ENCODE data around the gene ADRA2A.

The ADRA2A gene

DNA sequence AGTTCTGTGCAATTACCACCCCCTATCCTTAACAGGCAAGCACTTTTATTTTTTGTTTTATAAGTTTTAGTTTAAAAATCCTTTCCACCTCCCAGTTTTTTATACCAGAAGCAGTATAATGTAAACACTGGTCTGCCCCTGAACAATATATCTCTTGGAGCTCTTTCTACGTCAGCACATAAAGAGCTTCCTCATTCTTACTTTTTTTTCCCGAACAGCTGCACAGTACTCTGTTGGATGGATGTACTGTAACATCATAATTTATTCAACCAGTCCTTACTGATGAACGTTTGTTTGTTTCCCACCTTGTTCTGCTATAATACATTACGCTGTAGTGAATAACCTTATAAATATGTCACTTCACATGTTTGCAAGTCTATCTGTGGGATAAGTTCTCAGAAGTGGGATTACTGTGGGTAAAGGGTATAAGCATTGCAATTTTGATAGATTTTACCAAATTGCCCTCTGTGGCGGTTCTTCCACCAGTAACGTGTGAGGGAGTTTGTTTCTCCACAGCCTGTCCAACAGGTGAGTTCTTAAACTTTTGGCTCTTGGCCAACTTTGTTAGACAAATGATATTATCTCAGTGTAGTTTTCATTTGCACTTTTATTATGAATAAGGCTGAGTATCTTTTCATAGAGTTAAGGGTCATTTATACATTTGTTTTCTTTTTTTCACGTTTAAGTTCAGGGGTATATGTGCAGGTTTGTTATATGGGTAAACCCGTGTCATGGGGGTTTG, 32.8 kb downstream of the ADRA2A start:
- no peak for DNase-seq (ENCODE audit: low spot score)

DNA sequence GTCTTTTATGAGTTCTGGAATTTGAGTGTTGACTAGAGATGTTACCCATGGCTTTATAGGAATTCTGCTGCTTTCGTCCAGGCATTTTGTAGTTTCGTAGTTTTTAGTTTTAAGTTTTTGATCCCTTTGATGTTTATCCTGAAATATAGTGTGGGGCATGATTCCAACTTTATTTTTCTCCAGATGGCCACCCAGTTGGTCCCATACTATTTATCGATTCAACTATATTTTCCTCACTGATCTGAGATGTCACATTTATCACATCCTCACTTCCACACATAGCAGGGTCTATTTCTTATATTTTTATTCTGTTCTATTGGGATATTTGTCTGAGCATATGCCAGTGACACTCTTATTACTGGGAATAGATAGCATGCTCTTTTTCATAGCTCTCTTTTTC, 33.9 kb downstream of the ADRA2A start:
- DNase-seq (ENCODE audit: low spot score) = no peak

DNA sequence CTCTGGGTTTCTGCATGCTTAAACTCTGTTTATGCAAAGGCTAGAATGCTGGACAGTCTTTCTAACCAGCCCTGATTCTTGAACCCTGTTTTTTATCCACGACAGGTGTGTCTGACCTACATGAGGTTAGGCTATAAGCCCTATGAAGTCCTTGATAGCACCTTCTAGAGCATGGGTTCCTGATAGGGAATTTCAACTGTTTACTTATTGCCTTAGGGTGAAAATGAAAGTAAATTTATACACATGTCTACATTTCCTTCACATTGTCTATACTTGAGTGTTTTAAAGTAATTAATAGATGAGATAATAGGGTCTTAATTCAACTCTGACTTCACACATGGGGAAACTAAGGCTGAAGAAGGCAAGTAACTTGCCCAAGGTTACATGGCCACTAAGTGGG, 35.5 kb downstream of the ADRA2A start:
- DNase-seq (ENCODE audit: low spot score) = no peak

DNA sequence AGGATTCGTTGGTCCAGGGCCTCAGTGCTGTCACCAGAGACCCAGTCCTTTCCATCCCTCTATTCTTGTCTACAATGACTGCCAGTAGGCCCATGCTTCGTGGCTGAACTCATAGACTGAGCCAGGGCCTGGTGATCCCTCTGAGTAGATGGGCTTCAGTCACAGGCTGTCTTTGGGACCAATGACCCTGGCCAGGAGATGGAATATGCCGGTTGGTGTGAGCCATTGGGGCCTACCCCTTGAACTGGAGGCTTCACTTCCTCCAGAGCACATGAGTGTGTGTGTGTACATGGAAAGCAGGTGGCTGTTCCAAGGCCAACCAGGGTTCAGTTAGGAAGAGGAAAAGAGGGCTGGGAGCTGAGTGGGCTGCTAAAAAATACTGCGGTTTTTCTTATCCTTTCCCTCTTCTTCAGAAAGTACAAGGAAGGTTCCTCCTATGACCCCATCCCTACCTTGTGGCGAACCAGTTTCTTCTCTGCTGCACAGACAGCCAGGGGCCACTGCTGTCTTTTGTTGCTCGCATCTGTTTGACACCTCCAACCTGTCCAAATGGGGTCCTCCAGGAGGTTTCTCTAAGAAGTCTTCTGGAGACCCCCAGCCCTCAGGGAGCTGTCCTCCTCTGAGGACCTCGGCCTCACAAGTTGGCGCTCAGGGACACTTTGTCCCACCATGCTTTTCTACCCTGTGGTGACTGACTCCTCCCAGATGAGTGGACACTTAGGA, 36.6 kb downstream of the ADRA2A start:
- no peak for DNase-seq (ENCODE audit: low spot score)

DNA sequence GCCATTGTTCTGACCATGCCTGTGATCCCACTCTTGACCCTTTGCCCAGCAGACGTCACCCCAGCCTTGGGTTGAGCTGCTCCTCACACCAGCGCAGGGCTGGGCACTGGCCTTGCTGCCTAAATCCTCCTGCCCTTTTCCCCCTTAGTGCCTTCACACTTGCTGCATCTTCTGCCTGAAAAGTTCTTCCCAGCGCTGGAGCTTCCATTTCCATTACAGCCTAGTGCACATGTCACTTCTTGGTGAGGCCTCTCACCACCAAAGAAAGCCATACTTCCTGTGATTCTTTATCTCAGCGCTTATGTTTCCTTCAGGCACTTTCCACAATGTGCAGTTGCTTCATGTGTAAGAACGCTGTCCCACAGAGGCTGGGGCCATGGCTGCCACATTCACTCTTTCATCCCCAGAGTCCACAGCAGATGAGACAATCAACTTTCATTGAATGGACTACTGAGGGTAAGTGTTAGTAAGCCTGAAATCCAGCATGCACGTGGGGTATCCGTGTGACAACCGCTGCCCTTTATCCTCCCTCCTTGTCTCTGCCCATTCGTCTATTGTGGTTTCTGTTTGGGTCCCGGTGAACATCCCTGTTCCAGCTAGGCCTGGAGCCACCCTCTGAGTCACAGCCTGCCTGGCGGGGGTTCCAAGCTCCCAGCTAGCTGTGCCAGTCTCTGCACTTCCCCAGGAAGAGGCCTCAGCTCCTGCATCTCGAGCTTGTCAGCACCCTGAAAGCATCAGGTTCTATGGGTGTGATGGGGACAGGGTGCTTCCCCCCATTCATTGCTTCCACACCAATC, 37.3 kb downstream of the ADRA2A start:
- DNase-seq (ENCODE audit: low spot score) = no peak

DNA sequence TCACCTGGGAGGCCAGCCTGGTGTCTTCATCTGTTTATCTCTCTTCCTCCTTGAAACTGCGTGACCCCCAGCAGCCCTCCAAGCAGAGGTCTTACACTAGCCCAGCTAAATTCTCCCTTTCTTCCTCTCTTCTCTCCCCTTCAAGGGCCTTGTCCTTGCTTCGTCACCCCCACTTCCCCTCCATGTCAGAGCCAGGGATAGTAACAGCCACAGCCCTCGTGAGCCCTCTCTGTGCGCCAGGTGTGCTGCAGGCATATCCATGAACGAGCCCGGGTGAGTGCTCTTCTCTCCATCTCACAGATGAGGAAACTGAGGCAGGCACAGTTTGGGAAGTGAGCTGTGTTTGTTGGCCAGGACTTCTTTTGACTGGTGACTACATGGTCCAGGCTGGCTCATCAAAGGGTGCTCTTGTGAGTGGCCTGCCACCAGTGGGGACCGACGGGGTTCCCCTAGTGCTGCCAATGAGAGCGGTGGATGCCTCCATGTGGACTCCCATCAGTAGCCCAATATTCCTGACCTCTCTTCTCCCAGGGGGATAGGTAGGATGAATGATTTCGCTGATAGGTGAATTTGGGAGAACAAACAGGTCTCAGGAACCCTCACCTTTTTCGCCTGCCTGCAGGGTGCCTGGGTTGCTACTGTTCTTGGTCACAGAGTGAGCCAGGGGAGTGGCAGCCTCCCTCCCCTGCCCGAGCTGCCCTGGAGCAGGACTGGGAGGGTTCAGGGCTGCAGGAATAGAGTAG, 38.1 kb downstream of the ADRA2A start:
- no peak for DNase-seq (ENCODE audit: low spot score)

DNA sequence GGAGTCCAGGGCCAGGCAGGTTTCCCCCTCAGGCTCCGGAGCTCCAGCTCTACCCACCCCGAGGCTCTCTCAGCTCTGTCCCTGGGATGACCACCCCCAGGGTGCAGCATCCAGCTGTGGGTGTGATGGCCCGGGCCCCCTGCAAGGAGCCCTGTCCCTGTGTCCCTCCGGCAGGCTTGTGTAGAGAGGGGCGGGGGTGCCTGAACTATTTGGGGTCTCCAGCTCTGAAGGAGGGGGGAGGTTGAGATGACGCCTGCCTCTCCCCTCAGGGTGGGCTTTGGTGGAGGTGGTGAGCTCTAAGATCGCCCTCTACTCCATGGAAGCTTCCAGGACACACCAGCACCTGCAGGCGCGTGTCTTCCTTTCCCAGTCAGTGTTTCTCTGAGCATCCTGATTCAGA, 39.4 kb downstream of the ADRA2A start:
- DNase-seq (ENCODE audit: low spot score) = no peak

DNA sequence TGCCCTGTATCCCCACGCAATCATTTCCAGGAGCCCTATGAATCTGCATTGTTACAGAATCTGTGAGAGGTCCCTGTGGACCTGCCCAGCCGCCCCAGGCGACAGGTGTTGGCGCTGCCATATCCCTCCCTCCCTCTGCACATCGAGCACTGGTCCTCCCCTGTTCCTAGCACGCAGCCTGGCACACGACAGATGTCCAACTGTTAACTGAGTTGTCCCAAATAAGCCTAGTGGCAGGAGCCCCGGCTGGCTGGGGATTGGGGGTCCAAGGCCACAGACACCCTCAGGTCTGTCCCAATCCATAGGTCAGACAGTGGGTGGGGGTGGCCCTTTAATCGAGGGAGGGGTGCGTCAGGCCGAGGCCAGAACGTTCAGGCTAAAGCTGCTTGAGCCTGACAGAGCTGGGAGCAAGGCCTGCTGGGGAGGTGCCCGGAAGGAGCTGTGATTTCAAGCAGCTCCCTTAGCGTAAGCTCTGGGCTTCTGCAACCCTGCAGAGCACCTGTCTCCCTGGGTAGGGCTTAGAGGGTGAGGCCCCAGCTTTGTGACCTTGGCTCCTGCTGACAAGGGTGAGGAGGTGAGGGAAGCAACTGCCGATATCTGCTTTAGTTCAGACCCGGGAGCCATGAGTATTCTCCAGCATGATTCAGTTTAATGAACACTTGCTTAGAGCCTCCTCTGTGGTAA, 40.1 kb downstream of the ADRA2A start:
- DNase-seq (ENCODE audit: low spot score) = no peak

DNA sequence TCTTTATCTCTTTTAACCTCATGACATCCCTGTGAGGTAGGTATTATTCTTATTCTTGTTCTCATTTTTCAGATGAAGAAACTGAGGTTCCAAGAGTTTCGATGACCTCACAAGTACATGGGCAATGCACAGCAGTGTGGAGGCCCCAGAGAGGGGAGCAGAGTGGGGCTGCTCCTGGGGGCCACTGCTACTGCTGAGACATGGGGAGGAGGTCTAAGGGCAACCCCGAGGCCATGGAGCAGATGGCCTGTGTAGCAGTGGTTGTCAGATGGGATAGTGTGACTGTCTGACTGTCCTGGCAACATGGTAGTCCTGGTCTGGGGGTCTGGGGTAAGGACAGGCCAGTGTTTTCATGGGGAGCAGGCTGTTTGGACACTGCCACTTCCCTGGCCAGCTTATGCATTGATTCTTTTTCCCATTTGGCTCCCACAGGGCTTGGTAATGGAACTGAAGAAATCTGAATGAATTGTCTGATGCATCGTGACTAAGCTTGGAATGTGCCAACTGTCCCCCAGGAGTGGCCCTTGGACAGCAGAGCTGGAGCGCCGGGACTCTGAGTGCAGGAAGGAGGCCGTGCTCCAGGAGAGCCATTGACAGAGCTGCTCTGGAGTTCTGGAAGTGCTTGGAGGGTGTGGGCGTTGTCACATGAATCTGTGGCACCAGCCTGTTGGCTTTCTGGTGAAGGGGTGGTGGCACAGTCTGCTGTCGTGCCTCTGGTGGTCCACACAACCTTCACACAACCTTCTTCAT, 40.9 kb downstream of the ADRA2A start:
- no peak for DNase-seq (ENCODE audit: low spot score)

DNA sequence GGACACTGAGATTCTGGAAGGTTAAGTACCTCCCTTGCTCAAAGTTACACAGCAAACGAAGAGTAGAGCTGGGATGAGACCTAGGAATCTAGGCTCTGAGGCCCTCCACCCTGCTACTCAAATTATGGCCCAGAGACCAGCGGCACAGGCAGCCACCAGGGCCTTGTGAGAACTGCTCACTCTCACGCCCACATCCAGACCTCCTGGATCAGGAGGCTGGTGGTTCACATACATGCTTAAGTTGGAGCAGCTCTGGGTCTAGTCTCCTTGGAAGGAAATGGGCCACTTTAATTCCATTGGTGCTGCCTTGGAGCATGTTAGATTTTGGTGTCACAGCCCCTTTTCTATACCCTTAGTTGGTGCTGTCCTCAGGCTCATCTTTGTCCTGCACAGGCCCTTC, 41.9 kb downstream of the ADRA2A start:
- peak; percentile 14 for DNase-seq (ENCODE audit: low spot score)

DNA sequence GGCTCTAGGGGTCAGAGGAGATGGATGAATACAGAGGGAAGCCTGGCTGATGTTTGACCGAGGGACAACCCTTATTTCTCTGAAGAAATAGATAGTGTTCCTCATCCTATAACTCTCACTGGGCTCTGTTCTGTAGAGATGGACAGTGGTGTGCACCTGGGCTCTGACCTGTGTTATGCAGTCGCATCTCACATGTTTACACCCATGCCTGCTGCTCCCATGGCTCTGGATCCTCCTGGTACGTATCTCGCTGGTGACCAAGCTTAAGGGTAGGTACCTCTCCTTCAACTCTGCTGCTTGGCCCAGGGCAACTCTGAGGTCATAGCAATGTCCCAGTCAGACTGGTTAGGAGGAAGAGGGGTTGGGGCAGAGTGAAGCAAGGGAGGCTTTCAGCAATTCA, 42.8 kb downstream of the ADRA2A start:
- peak; percentile 14 for DNase-seq (ENCODE audit: low spot score)

DNA sequence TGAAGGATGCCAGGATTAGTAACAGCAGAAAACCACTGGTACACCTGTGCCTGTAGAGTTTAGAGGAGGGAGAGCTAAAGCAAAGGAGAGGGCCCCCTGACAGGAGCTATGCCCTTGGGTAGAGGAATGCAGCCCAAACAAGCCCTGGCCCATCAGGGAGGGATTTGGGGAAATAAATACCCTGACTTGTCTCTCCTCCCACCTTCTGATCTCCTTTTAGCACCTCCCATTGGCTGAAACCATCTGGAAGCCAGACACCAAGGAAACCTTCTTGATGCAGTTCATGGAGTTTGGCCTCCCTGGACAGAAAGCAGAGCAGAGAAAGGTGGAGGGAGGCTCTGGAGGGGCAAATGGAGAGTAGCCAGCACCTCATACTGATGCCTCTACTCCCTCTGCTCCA, 45.3 kb downstream of the ADRA2A start:
- peak; percentile 29 for DNase-seq (ENCODE audit: low spot score)

DNA sequence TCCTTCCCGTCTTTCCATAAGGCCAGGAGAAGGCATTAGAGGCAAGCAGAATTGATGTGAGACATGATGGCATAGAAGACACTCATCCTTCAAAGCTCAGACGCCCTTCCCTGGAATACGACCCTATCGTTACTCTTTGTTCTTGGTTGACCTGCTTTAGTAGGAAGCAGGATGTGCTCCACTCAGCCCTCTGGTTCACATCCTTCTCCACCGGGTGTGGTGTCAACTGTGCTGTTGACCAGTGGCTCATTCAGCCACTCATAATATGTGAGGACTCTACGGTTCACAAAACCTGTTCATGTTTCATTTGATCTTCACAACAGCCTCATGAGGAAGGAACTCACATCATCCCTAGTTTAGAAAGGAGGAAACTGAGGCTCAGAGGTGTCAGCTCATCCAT, 47.1 kb downstream of the ADRA2A start:
- peak; percentile 16 for DNase-seq (ENCODE audit: low spot score)

DNA sequence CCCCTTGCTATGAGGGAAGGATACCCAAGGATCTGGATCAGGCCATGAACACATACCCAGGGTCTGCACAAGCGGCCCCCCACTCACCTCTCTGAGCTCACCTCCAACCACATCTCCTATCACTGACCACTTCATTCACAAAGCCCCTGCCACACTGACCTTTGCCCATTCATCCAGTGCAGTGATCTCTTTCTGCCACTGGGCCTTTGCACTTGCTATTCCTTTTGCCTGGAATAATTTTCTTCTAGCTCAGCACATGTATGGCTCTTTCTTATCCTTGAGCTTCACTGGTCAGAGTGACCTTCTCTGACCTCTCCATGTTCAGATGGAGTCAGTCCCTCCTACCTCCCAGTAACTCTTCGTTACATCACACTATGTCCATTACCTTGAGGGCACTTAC, 48.3 kb downstream of the ADRA2A start:
- DNase-seq (ENCODE audit: low spot score) = no peak

DNA sequence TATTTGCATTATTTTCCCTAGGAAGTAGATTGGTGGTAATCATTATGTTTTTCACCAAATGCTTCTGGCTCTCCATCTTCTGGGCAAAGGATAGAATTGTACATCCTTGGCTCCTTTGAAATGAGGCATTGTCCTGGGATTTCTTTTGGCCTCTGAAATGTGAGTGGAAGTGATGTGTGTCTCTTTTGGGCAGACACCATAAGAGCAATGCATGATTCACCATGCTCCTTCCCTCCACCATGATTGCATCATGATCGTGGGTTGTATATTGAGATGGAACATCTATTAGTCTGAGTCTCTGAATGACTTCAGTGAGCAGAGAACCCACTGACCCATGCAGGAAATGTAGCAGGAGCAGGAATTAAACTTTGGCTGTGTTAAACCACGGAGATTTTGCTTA, 49.2 kb downstream of the ADRA2A start:
- no peak for DNase-seq (ENCODE audit: low spot score)

DNA sequence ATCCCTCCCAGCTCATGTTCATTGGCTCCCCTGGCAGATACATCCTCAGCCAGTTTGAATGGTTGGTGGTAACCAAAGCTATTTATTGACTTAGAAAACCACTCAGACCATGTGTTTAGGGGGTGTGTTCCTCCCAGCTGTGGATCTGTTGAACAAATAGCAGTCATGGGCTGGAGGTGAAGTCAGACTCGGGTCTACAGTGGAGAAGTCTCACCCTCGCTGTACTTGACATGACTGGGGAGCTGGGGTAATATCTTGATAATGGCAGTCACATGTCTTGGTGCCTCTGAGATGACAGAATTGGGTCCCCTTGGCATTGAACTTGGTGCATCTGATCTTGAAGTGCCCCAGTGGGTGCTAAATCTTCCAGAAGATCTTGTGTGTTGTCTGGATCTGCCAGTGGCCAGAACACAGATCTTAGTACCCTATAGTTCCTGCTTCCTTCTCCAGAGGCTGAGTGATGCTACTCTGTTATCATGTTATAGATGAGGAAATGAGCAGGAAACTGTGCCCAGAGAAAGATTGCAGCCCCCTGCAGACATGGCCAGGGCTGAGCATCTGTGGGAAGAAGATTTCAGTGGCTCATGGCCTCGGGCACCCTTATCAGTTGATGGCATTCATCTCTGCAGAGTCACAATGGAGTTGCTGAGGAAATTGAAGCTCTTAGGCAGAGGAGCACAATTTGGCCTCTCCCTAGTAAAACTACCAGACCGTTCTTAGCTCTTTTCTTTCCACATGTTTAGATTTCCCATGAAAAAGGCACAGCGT, 50.4 kb downstream of the ADRA2A start:
- DNase-seq (ENCODE audit: low spot score) = peak; percentile 27

DNA sequence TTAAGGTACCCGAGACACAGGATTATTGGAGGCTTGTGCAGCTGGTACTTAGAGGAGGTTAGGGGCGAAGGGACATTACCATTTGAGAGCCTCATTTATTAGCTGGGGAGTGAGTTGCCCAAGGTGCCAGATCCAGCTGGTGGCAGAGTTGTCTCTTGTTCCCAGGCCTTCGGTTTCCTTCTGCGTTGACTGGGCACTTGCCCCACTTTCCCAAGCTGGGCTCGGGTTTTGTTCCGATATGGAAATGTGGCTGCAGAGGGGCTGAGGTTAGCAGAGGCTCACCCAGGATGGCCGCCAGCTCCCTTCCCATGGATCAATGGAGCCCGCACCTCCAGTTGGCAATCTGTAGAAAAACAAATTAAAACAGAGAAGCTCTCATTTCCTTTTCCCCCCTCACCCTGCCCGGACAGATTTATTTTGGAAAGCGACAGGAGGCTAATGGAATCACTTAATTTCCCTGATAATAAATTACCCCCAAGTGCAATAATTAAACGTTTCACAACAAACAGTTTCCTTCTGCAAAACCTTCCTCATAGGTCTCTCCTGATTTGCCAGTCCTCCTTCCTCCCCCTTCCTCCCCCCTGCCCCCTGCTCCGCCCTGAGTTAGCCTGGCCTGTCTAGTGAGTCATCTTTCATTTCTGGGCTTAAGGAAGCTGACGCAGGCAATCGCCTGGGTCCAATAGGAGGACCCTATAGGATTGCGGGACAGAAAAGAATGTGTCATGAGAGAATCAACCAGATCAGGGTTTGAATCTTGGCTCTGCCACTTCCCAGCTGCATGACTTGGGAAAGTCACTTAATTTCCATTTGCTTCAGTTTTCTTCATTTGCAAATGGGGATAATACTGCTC, 51.7 kb downstream of the ADRA2A start:
- DNase-seq (ENCODE audit: low spot score) = peak; percentile 15

DNA sequence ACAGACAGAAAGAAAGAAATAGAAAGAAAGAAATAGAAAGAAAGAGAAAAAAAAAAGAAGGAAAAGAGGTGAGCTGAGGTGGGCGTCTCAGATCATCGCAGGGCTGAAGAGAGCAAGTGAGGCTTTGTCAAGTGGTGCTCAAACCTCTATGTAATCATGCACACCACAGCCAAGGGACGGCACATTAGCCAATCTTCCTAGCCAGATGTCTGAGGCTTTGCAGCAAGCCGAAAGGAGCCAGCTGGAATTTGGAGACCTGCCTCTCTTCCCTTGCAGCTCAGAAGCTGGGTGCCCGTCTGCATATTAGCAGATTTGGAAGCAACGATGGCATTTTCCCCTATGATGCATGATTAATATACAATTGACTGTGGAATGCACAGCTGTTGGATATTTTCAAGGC, 52.5 kb downstream of the ADRA2A start:
- peak; percentile 10 for DNase-seq (ENCODE audit: low spot score)

DNA sequence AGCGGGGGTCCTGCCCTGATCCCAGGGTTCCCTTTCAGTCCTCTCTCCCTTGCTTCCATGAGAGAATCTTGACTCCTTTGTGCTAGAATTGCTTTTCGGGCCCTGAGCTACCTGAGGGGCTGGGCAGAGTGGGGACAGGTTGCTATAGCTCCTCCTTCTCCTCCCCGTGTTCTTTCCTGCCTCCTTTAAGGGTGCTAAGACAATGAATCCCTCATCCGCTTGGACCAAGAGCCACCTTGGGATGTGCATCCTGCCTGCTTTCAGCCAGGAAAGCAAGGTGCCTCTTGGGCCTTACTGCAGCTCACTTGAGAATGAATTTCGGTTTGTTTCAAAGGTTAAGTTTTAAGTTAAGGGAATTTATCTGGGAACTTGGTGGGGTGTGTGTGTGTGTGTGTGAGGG, 53.6 kb downstream of the ADRA2A start:
- DNase-seq (ENCODE audit: low spot score) = no peak
